HG02678 (cell line): ENCODE data around the gene RBFOX1.

Source experiments
- ATAC-seq: cut with Tn5 transposase; IDR thresholded peaks from one replicate; pipeline ENCODE4 v1.9.1; 2021; ENCODE audit warnings: mild to moderate bottlenecking, moderate library complexity; ENCODE audit not compliant: unreplicated experiment

The RBFOX1 gene

GRCh38 chr16:7333180-7333725 is 608 bp downstream of the RBFOX1 start:
- ATAC-seq: no peak

GRCh38 chr16:7334801-7335560 is 2.3 kb downstream of the RBFOX1 start:
- no peak for ATAC-seq

DNA sequence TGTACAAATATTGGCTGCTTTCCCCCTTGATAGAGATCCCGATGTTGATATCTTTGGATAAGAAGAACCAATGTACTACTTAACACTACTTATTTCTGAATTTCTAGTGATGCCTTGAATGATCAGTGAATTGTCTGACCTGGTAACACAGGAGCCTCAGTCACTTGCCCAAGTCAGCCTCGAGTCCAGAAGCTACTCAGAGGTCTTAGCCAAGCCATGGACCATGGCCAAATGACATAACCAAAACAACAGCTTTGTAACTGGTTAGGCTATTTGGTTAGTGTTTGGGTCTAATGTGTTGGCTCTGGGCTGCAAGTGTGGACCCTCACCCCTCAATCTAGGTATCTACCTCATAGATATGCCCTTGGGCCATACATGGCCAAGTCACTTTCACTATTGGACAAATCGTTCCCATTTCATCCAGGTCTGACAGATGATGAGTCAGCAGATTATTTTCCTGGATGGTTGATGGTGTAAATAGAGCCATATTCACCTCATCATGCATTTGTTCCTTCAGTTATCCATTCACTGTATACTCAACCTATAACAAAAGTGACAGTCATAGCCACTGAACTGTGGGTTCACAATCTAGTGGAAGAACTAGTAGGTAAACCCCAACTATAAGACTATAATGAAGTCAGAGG is 3.5 kb downstream of the RBFOX1 start:
- no peak for ATAC-seq

DNA sequence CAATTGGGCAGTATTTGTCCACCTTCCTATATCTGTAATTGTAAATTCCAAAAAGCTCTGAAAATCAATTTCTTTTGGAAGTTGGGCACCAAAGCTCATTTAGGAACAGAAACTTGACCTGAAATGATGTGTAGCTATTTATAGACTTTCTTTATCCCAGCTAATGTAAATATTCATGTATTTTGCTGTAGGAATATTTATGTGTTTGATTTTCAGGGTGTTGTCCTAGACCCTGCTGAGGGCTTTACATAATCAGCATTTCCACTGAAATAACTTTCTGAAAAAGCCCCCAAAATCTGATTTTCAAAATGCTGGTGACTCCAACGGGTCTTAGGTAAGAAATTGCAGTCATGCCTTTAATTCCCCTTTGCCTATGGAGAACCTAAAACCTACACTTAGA is 4.1 kb downstream of the RBFOX1 start:
- no peak for ATAC-seq

DNA sequence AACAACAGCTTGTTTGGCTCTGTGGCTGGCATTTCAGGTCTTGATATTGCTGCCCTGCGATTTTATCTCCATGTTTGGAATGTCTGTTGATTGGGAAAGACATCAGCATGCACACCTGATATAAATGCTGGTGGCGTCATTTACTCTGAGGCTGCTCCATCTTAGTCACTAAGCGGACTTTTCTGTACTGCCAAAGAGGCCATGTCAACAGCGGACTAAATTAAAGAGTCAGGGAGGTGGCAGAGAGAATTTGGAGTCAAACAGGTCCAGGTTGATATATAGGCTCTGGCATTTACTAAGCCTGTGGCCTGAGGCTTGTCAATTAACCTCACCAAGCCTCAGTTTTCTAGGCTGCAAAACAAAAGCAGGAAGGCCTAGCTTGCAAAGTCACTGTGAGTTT is 6.2 kb downstream of the RBFOX1 start:
- ATAC-seq: no peak

- ATAC-seq: no peak
Observed at GRCh38 chr16:7339700-7340099, 7.1 kb downstream of the RBFOX1 start.

DNA sequence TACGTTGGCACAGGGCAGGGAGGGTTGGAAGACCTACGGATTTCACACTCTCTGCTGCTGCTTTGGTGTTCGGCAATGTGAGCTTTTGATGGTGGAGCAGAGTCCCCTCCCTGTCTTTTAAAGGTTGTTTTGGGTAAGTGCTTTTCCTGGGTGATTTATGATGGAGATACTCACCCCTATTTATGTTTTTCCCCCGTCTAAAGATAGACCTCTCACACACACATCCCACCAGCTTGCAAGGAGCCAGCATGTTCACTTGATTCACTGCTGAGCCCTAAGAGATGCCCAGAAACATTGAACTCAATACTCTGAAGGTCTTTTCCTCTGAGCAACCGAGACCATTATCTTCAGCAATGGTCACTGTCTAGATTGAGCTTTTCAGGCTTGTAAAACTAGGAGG is 8.3 kb downstream of the RBFOX1 start:
- no peak for ATAC-seq

GRCh38 chr16:7342598-7342997 is 10.0 kb downstream of the RBFOX1 start:
- ATAC-seq: no peak

- ATAC-seq: no peak
Observed at GRCh38 chr16:7343243-7343642, 10.6 kb downstream of the RBFOX1 start.

DNA sequence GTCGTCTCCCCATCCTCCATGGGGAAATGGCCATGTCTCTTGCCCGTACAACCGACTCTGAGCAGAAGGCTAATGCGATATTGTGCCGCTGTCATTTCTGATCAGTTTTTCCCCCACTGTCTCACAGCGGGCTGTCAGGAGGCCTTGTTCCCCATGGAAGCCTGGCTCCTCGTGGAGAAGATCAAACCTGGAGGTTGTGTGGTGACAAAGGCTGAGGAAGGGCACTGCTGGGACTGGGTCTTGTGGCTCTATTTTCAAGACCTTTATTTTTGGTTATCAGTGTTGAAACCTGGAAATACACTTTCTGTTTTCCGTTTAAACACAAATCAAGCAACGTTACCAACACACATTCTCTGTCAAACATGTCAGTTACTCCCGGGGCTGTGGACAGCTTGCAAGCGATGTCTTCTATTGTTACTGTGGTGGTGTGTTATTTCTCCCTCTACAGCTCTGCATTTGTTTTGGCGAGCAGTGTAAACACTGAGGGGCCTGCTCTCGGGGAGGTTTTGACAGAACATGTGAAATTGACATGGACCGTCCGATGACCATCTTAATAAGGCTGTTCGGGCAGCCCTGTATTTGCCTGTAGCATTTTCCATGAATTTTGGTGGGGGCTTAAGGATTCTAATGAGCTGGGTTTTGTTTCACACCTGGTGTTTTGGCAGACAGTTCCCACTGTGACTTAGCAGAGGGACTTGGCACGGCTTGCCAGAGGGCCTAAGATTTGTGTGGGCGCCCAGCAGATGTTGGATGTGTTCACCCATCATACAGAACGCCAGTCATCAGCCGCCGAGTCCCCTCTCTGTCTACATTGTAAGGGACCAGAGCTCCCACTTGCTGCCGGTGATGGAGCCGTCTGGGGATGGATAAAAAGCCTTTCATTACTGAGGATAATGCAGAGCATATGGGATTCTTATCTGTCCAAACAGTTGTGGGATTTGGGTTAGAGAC is 12.5 kb downstream of the RBFOX1 start:
- no peak for ATAC-seq

GRCh38 chr16:7350806-7351205 is 18.2 kb downstream of the RBFOX1 start:
- no peak for ATAC-seq

- no peak for ATAC-seq
Observed at GRCh38 chr16:7351610-7352510, 19.2 kb downstream of the RBFOX1 start.

DNA sequence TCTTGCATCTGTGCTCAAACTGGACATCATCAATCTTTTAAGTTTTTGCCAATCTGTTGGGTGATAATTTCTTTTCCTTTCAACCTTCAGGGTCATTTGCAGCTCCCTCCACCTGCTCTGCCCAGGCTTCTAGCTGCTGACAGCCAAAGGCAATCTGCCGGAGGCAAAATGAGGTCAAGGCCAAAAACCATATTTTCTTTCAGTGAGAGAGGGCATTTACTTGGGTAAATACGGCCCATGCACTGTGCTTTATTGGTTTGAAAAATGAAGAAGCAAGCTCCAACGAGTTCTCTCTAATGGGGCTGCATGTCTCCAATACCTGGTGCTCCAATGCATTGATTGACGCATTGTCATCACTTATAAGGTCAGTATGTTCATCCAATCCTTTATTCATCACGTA is 23.1 kb downstream of the RBFOX1 start:
- no peak for ATAC-seq

- no peak for ATAC-seq
Observed at GRCh38 chr16:7361416-7362129, 28.9 kb downstream of the RBFOX1 start.

DNA sequence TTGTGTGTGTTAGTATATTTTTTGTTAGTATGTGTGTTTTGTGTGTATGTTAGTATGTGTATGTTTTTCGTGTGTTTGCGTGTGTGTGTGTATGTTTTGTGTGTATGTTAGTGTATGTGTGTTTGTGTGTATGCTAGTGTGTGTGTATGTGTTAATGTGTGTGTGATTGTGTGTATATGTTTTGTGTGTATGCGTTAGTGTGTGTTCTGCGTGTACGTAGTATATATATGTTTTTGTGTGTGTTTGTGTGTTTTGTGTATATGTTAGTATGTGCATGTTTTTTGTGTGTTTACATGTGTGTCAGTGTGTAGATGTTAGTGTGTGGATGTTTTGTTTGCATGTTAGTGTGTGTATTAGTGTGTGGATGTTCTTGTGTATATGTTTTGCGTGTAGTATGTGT is 29.6 kb downstream of the RBFOX1 start:
- no peak for ATAC-seq

GRCh38 chr16:7363422-7364417 is 31.1 kb downstream of the RBFOX1 start:
- ATAC-seq: no peak

DNA sequence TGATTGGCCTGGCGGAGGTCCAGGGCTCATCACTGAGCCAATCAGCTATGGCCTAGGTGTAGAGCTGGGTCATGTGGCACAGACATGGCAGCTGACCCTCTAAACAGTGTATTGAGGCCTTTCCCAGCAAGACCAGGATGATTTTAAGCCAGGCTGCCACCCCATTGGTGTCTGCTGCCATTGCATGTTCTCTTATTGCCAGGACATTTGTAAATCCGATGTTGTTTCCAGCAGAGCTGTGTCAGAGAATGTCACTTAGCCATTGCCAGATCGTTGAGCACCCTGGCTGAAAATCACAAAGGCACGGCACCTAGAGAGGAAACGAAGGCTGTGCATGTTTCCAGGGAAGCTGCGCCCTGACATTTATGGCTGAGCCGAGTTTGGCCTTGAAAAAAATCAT is 33.4 kb downstream of the RBFOX1 start:
- ATAC-seq: no peak
